Mesodermal cell (in vitro differentiated cells): ENCODE results near the gene HTRA1. TPM values are rescaled to one million over a fixed set of nuclear protein-coding genes. Genes with fewer than 3 reads are reported as not detected.

Source experiments
- H3K27ac ChIP-seq: 2 replicates; pipeline ENCODE4 v1.7.0; 2013; ENCODE audit warnings: mild to moderate bottlenecking, low read depth, low read length, moderate library complexity; ENCODE audit not compliant: severe bottlenecking
- H3K36me3 ChIP-seq: 2 replicates; pipeline ENCODE4 v1.7.1; 2013; ENCODE audit warnings: mild to moderate bottlenecking, low read length, moderate library complexity; ENCODE audit not compliant: control insufficient read depth, insufficient read depth
- H3K4me1 ChIP-seq: one replicate; pipeline ENCODE4 v1.7.1; 2013; ENCODE audit warnings: mild to moderate bottlenecking, low read length; ENCODE audit not compliant: insufficient read depth, control insufficient read depth, poor library complexity, severe bottlenecking
- H3K4me3 ChIP-seq: 2 replicates; pipeline ENCODE4 v1.7.0; 2013; ENCODE audit warnings: low read length, control low read depth, mild to moderate bottlenecking; ENCODE audit not compliant: insufficient read depth, poor library complexity, severe bottlenecking; ENCODE audit errors: extremely low read depth
- H3K9me3 ChIP-seq: 2 replicates; pipeline ENCODE4 v1.7.1; 2013; ENCODE audit warnings: mild to moderate bottlenecking, low read length, moderate library complexity; ENCODE audit not compliant: control insufficient read depth
- WGBS, 2 experiments: methylation state at CpG; one replicate each; pipeline ENCODE4 v1.1.5; 2013; ENCODE audit warnings: missing lambda C conversion rate in 2 of 2; ENCODE audit not compliant: insufficient coverage in 2 of 2; 5-methylcytosine and 5-hydroxymethylcytosine counted together
- polyA plus RNA-seq, 2 experiments: library from polyadenylated mRNA; stranded (reverse); fragments of 50-300 nt; gene quantifications; one replicate each; pipeline ENCODE4 v1.2.3, GENCODE V29; 2013

HTRA1 gene
- 223 TPM for polyA plus RNA-seq (2013, experiment 1 of 2)
- 197 TPM for polyA plus RNA-seq (2013, experiment 2 of 2)

GRCh38 chr10:122461367-122461728 is at the start of gene HTRA1:
Gene HTRA1, plus strand, starts transcription at chr10:122461553. Its CDS starts 100 bp downstream, at chr10:122461653.
- Histone ChIP-seq H3K27ac (no peak within 1 kb of the TSS), H3K4me3 (peak within 1 kb of the TSS; percentile 49), H3K4me1 (peaks cover 13% of the 10 kb centered on the region), H3K36me3 (peaks cover 6% of the 10 kb centered on the region), H3K9me3 (no peaks in the 10 kb centered on the region)
- WGBS, 2 experiments: 0 to 1% methylated on average over 31 to 48 of the region's 56 CpGs

- H3K9me3 ChIP-seq: no peaks in the 10 kb centered on the region
Observed at GRCh38 chr10:122413327-122413726, 48.0 kb upstream of the HTRA1 start.

GRCh38 chr10:122417667-122418066 is 43.7 kb upstream of the HTRA1 start:
- no peaks in the 10 kb centered on the region for H3K4me1 ChIP-seq
- WGBS, 2 experiments: 88 to 100% methylated on average over 2 of the region's 2 CpGs
- no peak overlapping the region for H3K4me3 ChIP-seq
- H3K9me3 ChIP-seq: no peaks in the 10 kb centered on the region
- H3K36me3 ChIP-seq: peaks cover 32% of the 10 kb centered on the region
- H3K27ac ChIP-seq: no peak overlapping the region

More at GRCh38 chr10:122413327-122413726, 48.0 kb upstream of the HTRA1 start:
- Histone ChIP-seq H3K4me1 (no peaks in the 10 kb centered on the region), H3K4me3 (no peak overlapping the region), H3K36me3 (peaks cover 24% of the 10 kb centered on the region), H3K27ac (no peak overlapping the region)

- no peak overlapping the region for H3K4me3 ChIP-seq
- peaks cover 33% of the 10 kb centered on the region for H3K36me3 ChIP-seq
- H3K4me1 ChIP-seq: no peaks in the 10 kb centered on the region
- H3K9me3 ChIP-seq: no peaks in the 10 kb centered on the region
- no CpG with 5 or more reads among the region's 1 CpG for WGBS, 2 experiments
- no peak overlapping the region for H3K27ac ChIP-seq
Observed at GRCh38 chr10:122419016-122419415, 42.3 kb upstream of the HTRA1 start.

GRCh38 chr10:122419876-122420623 is 41.3 kb upstream of the HTRA1 start:
- no peaks in the 10 kb centered on the region for H3K9me3 ChIP-seq
- H3K4me3 ChIP-seq: no peak overlapping the region
- no peak overlapping the region for H3K27ac ChIP-seq
- H3K36me3 ChIP-seq: peaks cover 29% of the 10 kb centered on the region
- WGBS, 2 experiments: 86% methylated on average over 2 of the region's 3 CpGs; no CpG with 5 or more reads in 1 of the 2 experiments
- H3K4me1 ChIP-seq: no peaks in the 10 kb centered on the region

- no peaks in the 10 kb centered on the region for H3K4me1 ChIP-seq
- no peaks in the 10 kb centered on the region for H3K9me3 ChIP-seq
- H3K4me3 ChIP-seq: no peak overlapping the region
- 100% methylated on average over 1 of the region's 3 CpGs for WGBS, 2 experiments
- H3K36me3 ChIP-seq: peaks cover 31% of the 10 kb centered on the region
- no peak overlapping the region for H3K27ac ChIP-seq
Observed at GRCh38 chr10:122420624-122421007, 40.7 kb upstream of the HTRA1 start.

DNA sequence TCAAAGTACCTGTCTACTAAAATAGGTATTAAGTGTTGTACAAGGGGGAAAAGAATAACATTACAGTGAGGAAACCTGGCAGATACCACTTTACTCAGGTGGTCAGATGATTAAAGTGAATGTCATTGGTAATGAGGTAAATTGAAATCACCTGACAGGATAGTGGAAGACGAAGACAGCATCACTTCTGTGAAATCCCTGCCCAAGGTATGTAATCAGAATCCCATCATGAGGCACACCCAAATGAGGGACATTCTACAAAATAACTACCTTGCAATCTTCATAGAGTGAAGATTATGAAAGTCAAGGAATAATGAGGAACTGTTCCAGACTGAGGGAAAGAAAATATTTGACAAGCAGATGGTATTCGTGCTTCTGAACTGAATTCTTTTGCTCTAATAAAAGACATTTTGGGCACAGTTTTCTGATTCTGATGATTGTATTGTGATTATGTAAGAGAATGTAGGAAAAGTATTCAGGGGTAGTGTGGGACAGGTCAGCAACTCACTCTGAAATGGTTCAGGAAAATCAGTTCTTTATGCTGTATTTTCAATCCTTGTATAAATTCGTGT is 40.2 kb upstream of the HTRA1 start:
- Histone ChIP-seq H3K9me3 (no peaks in the 10 kb centered on the region), H3K4me3 (no peak overlapping the region), H3K27ac (no peak overlapping the region), H3K4me1 (no peaks in the 10 kb centered on the region), H3K36me3 (peaks cover 26% of the 10 kb centered on the region)
- WGBS, 2 experiments: 86 to 97% methylated on average over 1 to 3 of the region's 3 CpGs

- no peaks in the 10 kb centered on the region for H3K9me3 ChIP-seq
- H3K4me1 ChIP-seq: no peaks in the 10 kb centered on the region
- no peak overlapping the region for H3K4me3 ChIP-seq
- no peak overlapping the region for H3K27ac ChIP-seq
- peaks cover 20% of the 10 kb centered on the region for H3K36me3 ChIP-seq
Observed at GRCh38 chr10:122421742-122422141, 39.6 kb upstream of the HTRA1 start.

DNA sequence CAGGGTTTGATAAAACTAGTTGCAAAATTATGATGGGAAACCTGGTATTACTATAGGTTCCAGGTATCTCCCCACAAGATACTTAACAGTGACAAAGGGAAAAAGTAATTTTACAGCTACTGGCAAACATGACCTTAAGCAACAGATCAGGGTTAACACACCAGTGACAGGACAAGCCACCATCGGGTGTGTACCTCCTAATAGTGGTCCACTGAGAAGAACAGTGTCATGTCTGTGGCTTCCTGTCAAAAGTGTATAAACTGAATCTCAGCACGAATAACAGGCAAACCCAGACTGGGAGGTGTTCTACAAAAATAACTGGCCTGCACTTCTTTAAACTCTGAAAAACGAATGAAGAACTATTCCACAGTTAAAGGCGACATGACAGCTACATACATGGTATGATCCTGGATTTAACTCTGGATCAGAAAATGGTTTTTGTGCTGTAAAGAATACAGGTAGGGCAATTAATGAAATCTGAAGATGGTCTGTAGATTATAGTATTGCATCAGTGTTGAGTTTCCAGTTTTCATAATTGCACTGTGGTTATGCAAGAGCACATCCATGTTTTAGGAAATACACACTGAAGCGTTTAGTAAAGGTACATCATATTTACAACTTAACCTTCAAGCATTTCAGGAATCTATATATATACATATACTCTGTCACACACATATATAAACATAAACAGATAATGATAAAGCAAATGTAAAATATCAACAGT is 38.9 kb upstream of the HTRA1 start:
- H3K27ac ChIP-seq: no peak overlapping the region
- H3K9me3 ChIP-seq: no peaks in the 10 kb centered on the region
- 98 to 100% methylated on average over 4 of the region's 5 CpGs for WGBS, 2 experiments
- no peaks in the 10 kb centered on the region for H3K4me1 ChIP-seq
- no peak overlapping the region for H3K4me3 ChIP-seq
- H3K36me3 ChIP-seq: peaks cover 18% of the 10 kb centered on the region

- H3K4me3 ChIP-seq: no peak overlapping the region
- no peaks in the 10 kb centered on the region for H3K9me3 ChIP-seq
- H3K27ac ChIP-seq: no peak overlapping the region
- 93 to 100% methylated on average over 2 of the region's 2 CpGs for WGBS, 2 experiments
- peaks cover 20% of the 10 kb centered on the region for H3K36me3 ChIP-seq
- no peaks in the 10 kb centered on the region for H3K4me1 ChIP-seq
Observed at GRCh38 chr10:122424059-122424458, 37.3 kb upstream of the HTRA1 start.

DNA sequence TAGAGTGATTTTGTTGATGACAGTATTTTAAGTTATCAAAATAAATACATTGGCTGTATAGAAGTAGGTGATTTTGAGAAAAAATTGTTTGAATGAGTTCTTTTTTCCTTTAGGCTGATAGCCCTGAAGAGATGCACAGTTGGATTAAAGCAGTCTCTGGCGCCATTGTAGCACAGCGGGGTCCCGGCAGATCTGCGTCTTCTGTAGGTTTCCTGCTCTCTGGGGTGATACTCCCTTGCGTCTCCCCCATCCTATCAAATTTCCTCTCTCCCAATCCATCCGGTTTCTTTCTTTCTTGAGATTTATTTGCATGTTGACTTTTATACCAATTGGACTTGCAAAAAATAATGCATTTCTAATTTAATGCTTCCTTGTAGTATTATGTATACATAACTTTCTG is 34.5 kb upstream of the HTRA1 start:
- no peak overlapping the region for H3K4me3 ChIP-seq

More for the DNA sequence above, 34.5 kb upstream of the HTRA1 start:
- H3K27ac ChIP-seq: no peak overlapping the region
- WGBS, 2 experiments: 79 to 94% methylated on average over 4 of the region's 6 CpGs
- H3K9me3 ChIP-seq: no peaks in the 10 kb centered on the region
- H3K36me3 ChIP-seq: peaks cover 17% of the 10 kb centered on the region
- no peaks in the 10 kb centered on the region for H3K4me1 ChIP-seq
